ENCODE data around the gene GOLGA6B.
"Not testable (repeated sequence)": the region's sequence is repeated elsewhere in the genome, so short reads cannot be mapped to it uniquely, and the experiment has no call there.

DNA sequence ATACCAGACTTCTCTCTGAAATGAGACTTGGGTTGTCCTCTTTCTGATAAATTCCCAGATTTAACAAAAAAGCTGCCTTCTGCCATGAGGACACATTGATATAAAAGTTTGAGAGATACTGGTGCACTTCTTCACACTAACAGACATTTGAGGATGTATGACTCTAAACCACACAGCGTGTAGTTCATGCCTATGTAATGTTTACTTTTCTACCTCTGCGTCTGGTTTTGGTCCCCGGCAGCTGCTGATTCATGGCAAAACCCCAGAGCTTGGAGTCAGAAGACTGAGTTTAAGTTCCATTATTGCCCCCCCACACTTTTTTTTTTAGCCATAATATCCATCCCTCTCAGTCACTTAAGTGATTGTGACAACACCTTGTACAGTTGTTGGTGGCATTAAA lies 1.5 kb downstream of the GOLGA6B start:
- TF ChIP-seq, protein P1, sequence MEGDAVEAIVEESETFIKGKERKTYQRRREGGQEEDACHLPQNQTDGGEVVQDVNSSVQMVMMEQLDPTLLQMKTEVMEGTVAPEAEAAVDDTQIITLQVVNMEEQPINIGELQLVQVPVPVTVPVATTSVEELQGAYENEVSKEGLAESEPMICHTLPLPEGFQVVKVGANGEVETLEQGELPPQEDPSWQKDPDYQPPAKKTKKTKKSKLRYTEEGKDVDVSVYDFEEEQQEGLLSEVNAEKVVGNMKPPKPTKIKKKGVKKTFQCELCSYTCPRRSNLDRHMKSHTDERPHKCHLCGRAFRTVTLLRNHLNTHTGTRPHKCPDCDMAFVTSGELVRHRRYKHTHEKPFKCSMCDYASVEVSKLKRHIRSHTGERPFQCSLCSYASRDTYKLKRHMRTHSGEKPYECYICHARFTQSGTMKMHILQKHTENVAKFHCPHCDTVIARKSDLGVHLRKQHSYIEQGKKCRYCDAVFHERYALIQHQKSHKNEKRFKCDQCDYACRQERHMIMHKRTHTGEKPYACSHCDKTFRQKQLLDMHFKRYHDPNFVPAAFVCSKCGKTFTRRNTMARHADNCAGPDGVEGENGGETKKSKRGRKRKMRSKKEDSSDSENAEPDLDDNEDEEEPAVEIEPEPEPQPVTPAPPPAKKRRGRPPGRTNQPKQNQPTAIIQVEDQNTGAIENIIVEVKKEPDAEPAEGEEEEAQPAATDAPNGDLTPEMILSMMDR (IDR thresholded peaks at IDR 0.05), result not testable (repeated sequence)
- not testable (repeated sequence) for TF ChIP-seq ZFX (IDR thresholded peaks at IDR 0.05; ENCODE audit: borderline replicate concordance)
